Endothelial cell of umbilical vein (primary cell): ENCODE results near the gene PLA2G4C. TPM values are rescaled to one million over a fixed set of nuclear protein-coding genes. Genes with fewer than 3 reads are reported as not detected.

Experiments used
- BruUV-seq: library from RNA; stranded (reverse); fragments of 400-500 nt; replicated peaks from 2 replicates; lab custom pipeline; 2021; lab: Mats Ljungman, UMichigan
- CTCF ChIA-PET: fragments of 300-600, 350-600 bp; sonication (Branson Sonifier 250); formaldehyde crosslinking; loops from one replicate; lab custom pipeline; 2021; ENCODE audit warnings: antibody characterized with exemption, inconsistent platforms; lab: Charles Lee
- POLR2A ChIA-PET: fragments of 300-600, 350-600 bp; sonication (Branson Sonifier 250); formaldehyde crosslinking; loops from one replicate; lab custom pipeline; 2021; ENCODE audit warnings: antibody characterized with exemption, inconsistent platforms; lab: Charles Lee
- DNase-seq: peaks from one replicate; pipeline ENCODE4 v3.0.0-alpha.2; 2011; ENCODE audit warnings: low read depth, low spot score
- FAIRE-seq: peaks from 2 replicates; lab custom pipeline; 2011; peaks lifted over from hg19 to GRCh38; lab: Jason Lieb, UNC
- H2AFZ ChIP-seq: 2 replicates; pipeline ENCODE4 v1.6.0; 2012; ENCODE audit warnings: low read depth, low read length, control low read depth, inconsistent platforms
- H3K27ac ChIP-seq: 2 replicates; pipeline ENCODE4 v1.5.1; 2011; ENCODE audit warnings: low read depth, mild to moderate bottlenecking, control low read depth, low read length, moderate library complexity; ENCODE audit not compliant: insufficient read depth
- H3K27me3 ChIP-seq, 2 experiments: 2 replicates each; pipeline versions ENCODE4 v1.6.0 to v1.6.1; 2011; ENCODE audit warnings: low read length in 2 of 2, mixed read lengths in 1 of 2; ENCODE audit not compliant: control insufficient read depth in 2 of 2, insufficient read depth in 2 of 2
- H3K36me3 ChIP-seq, 2 experiments: 2 replicates in 1 of 2; 3 replicates in 1 of 2; pipeline ENCODE4 v1.5.1; 2011; ENCODE audit warnings: low read length in 2 of 2, mild to moderate bottlenecking in 1 of 2, moderate library complexity in 1 of 2; ENCODE audit not compliant: control insufficient read depth in 2 of 2, insufficient read depth in 2 of 2; ENCODE audit errors: extremely low read depth in 1 of 2
- H3K4me1 ChIP-seq: 3 replicates; pipeline ENCODE4 v1.5.1; 2011; ENCODE audit warnings: mild to moderate bottlenecking, low read length; ENCODE audit not compliant: control insufficient read depth, insufficient read depth; ENCODE audit errors: extremely low read depth
- H3K4me2 ChIP-seq: 2 replicates; pipeline ENCODE4 v1.6.1; 2011; ENCODE audit warnings: low read length, control low read depth, mixed read lengths; ENCODE audit not compliant: insufficient read depth
- H3K4me3 ChIP-seq, 3 experiments: fragments of 200-600 bp in 1 of 3; sonication (generic), shearing (Covaris generic) in 1 of 3; replicated peaks in 1 of 3; 2 replicates each; pipeline ENCODE4 v1.5.1; 2011 to 2016; ENCODE audit warnings: control low read depth in 3 of 3, low read length in 3 of 3, mild to moderate bottlenecking in 2 of 3, inconsistent platforms in 1 of 3, low read depth in 1 of 3, moderate library complexity in 1 of 3; ENCODE audit not compliant: insufficient read depth in 1 of 3
- H3K79me2 ChIP-seq: 2 replicates; pipeline ENCODE4 v1.6.0; 2012; ENCODE audit warnings: low read length, inconsistent platforms; ENCODE audit not compliant: control insufficient read depth, insufficient read depth
- H3K9ac ChIP-seq: replicated peaks from 2 replicates; pipeline ENCODE3; 2011; ENCODE audit warnings: low read length, control low read depth; ENCODE audit not compliant: insufficient read depth; ENCODE audit errors: extremely low read depth
- H3K9me1 ChIP-seq: replicated peaks from 3 replicates; pipeline ENCODE4 v1.6.0; 2011; ENCODE audit warnings: mild to moderate bottlenecking, low read length; ENCODE audit not compliant: control insufficient read depth, insufficient read depth; ENCODE audit errors: extremely low read depth
- H3K9me3 ChIP-seq: replicated peaks from 2 replicates; pipeline ENCODE4 v1.5.1; 2012; ENCODE audit warnings: low read length, inconsistent platforms; ENCODE audit not compliant: control insufficient read depth, insufficient read depth
- H4K20me1 ChIP-seq: replicated peaks from 2 replicates; pipeline ENCODE3; 2011; ENCODE audit warnings: mild to moderate bottlenecking, low read length; ENCODE audit not compliant: control insufficient read depth, insufficient read depth; ENCODE audit errors: extremely low read depth
- CTCF ChIP-seq, 2 donors: IDR thresholded peaks; 1 replicate in 1 of 2; 2 replicates in 1 of 2; pipeline ENCODE4 v1.5.1; 2011; ENCODE audit warnings: low read length in 2 of 2, mild to moderate bottlenecking in 2 of 2, moderate library complexity in 2 of 2, control low read depth in 1 of 2, inconsistent platforms in 1 of 2, low read depth in 1 of 2; ENCODE audit not compliant: insufficient read depth in 1 of 2; ENCODE audit errors: extremely low read depth in 1 of 2
- EZH2 ChIP-seq: IDR thresholded peaks from 2 replicates; pipeline ENCODE4 v1.6.1; 2012; ENCODE audit warnings: borderline replicate concordance, low read depth, mild to moderate bottlenecking, moderate library complexity, low read length, inconsistent platforms; ENCODE audit not compliant: severe bottlenecking
- FOS ChIP-seq: IDR thresholded peaks from 2 replicates; pipeline ENCODE4 v1.6.1; 2011; ENCODE audit warnings: mild to moderate bottlenecking, low read length, moderate library complexity, borderline replicate concordance; ENCODE audit not compliant: insufficient read depth
- GATA2 ChIP-seq: IDR thresholded peaks from 2 replicates; pipeline ENCODE4 v1.7.0; 2011; ENCODE audit warnings: low read depth, mild to moderate bottlenecking, moderate library complexity, mixed read lengths, low read length; ENCODE audit not compliant: insufficient read length, insufficient read depth
- JUN ChIP-seq: IDR thresholded peaks from 2 replicates; pipeline ENCODE4 v1.6.1; 2011; ENCODE audit warnings: borderline replicate concordance, low read depth; ENCODE audit not compliant: insufficient read length, insufficient read depth
- MAX ChIP-seq: IDR thresholded peaks from 2 replicates; pipeline ENCODE4 v1.6.1; 2011; ENCODE audit not compliant: insufficient read depth, insufficient read length
- MYC ChIP-seq: IDR thresholded peaks from one replicate; pipeline ENCODE4 v1.6.1; 2011; ENCODE audit warnings: mild to moderate bottlenecking, low read depth, low read length
- POLR2A ChIP-seq: IDR thresholded peaks from 2 replicates; pipeline ENCODE4 v1.6.1; 2012; ENCODE audit warnings: low read depth, mild to moderate bottlenecking, control low read depth, low read length
- POLR2AphosphoS5 ChIP-seq: IDR thresholded peaks from 2 replicates; pipeline ENCODE4 v1.6.1; 2012; ENCODE audit warnings: low read depth, mild to moderate bottlenecking, control low read depth, low read length, moderate library complexity; ENCODE audit not compliant: insufficient read depth
- dilution Hi-C: fragments of 300-500 bp; cut with MboI; formaldehyde crosslinking; loops from one replicate; pipeline ENCODE4 v1.15.0; 2019; ENCODE audit warnings: low sequenced_read_pairs; ENCODE audit not compliant: extremely low pct_ligation_motif_present
- intact Hi-C: fragments of 100-400 bp; cut with micrococcal nuclease; formaldehyde crosslinking; loops from one replicate; pipeline ENCODE4 v1.10.0; 2022
- polyA plus RNA-seq, 4 experiments: library from polyadenylated mRNA; depleted of rRNA in 3 of 4; stranded (reverse) in 3 of 4; unstranded in 1 of 4; fragments of >200 nt; gene quantifications; 2 replicates each; pipeline versions ENCODE4 v1.2.1 to v1.2.3, GENCODE V29; 2011 to 2012; ENCODE audit warnings: missing spikeins in 1 of 4
- total RNA-seq: library from RNA; stranded (reverse); gene quantifications from 2 replicates; pipeline ENCODE4 v1.2.3, GENCODE V29; 2021

The PLA2G4C gene
- total and polyA plus RNA-seq, 2 donors (not counting 3 experiments of a cell fraction or from before 2014, with no cell fraction given), result 53.1 to 63.4 TPM

- no peaks in the 10 kb centered on the region for H3K79me2 ChIP-seq
- no peaks in the 10 kb centered on the region for H3K9me3 ChIP-seq
- H3K4me3 ChIP-seq, result no peak overlapping the region
- H3K27me3 ChIP-seq, result peaks cover 0 to 2% of the 10 kb centered on the region in 2 experiments
- POLR2A ChIA-PET, result no interaction called here
- intact Hi-C loops (no loop called here), dilution Hi-C loops (no loop called here)
- no peaks in the 10 kb centered on the region for H3K36me3 ChIP-seq
- no peak overlapping the region for H3K4me2 ChIP-seq
- BruUV-seq, result no TSS peak
- no peak overlapping the region for H2AFZ ChIP-seq
- no peaks in the 10 kb centered on the region for H3K9me1 ChIP-seq
- FAIRE-seq (no peak), DNase-seq (no peak)
- no peaks in the 10 kb centered on the region for H3K4me1 ChIP-seq
- H3K9ac ChIP-seq, result no peak overlapping the region
- H3K27ac ChIP-seq, result no peak overlapping the region
- no peaks in the 10 kb centered on the region for H4K20me1 ChIP-seq
- no peak for TF ChIP-seq GATA2
- no peak for TF ChIP-seq MAX
- no peak for TF ChIP-seq POLR2A
- TF ChIP-seq CTCF (IDR thresholded peaks at IDR 0.05; ENCODE audit: extremely low read depth in 1 of 2, insufficient read depth in 1 of 2, low read depth in 1 of 2, low read length in 2 of 2), result no peak
- no peak for TF ChIP-seq FOS
- TF ChIP-seq EZH2, result no peak
- TF ChIP-seq JUN, result no peak
- TF ChIP-seq MYC, result no peak
- TF ChIP-seq POLR2AphosphoS5, result no peak
- CTCF ChIA-PET, result no interaction called here
Measured at GRCh38 chr19:48095612-48096175, 14.9 kb downstream of the PLA2G4C start.
